Fibroblast of villous mesenchyme (primary cell): ENCODE measurements around the gene ADAM23. TPM values are rescaled to one million over a fixed set of nuclear protein-coding genes. Genes with fewer than 3 reads are reported as not detected.
A peak's percentile ranks its signal among the peaks of the same experiment; 100 is the strongest.

ENCODE experiments used
- DNase-seq: peaks from one replicate; pipeline ENCODE4 v3.0.0-alpha.2; 2010; ENCODE audit warnings: low read depth
- H3K4me3 ChIP-seq: 2 replicates; pipeline ENCODE4 v1.5.1; 2011; ENCODE audit warnings: low read depth, mild to moderate bottlenecking, low read length
- total RNA-seq: library from RNA; depleted of rRNA; stranded (reverse); fragments of >200 nt; gene quantifications from 2 replicates; pipeline ENCODE4 v1.2.3, GENCODE V29; 2012
- TF ChIP-seq, protein P1 (sequence below): IDR thresholded peaks from 2 replicates; pipeline ENCODE4 v1.5.1; 2012; ENCODE audit warnings: low read depth, mild to moderate bottlenecking, low read length; ENCODE audit not compliant: insufficient read depth

The ADAM23 gene
- total RNA-seq, 1 donor: 9.5 TPM

- no peak overlapping the region for H3K4me3 ChIP-seq
- DNase-seq: no peak
- TF ChIP-seq, protein P1, sequence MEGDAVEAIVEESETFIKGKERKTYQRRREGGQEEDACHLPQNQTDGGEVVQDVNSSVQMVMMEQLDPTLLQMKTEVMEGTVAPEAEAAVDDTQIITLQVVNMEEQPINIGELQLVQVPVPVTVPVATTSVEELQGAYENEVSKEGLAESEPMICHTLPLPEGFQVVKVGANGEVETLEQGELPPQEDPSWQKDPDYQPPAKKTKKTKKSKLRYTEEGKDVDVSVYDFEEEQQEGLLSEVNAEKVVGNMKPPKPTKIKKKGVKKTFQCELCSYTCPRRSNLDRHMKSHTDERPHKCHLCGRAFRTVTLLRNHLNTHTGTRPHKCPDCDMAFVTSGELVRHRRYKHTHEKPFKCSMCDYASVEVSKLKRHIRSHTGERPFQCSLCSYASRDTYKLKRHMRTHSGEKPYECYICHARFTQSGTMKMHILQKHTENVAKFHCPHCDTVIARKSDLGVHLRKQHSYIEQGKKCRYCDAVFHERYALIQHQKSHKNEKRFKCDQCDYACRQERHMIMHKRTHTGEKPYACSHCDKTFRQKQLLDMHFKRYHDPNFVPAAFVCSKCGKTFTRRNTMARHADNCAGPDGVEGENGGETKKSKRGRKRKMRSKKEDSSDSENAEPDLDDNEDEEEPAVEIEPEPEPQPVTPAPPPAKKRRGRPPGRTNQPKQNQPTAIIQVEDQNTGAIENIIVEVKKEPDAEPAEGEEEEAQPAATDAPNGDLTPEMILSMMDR: no peak
These were observed 879 bp upstream of the ADAM23 start for GRCh38 chr2:206442474-206442832.

DNA sequence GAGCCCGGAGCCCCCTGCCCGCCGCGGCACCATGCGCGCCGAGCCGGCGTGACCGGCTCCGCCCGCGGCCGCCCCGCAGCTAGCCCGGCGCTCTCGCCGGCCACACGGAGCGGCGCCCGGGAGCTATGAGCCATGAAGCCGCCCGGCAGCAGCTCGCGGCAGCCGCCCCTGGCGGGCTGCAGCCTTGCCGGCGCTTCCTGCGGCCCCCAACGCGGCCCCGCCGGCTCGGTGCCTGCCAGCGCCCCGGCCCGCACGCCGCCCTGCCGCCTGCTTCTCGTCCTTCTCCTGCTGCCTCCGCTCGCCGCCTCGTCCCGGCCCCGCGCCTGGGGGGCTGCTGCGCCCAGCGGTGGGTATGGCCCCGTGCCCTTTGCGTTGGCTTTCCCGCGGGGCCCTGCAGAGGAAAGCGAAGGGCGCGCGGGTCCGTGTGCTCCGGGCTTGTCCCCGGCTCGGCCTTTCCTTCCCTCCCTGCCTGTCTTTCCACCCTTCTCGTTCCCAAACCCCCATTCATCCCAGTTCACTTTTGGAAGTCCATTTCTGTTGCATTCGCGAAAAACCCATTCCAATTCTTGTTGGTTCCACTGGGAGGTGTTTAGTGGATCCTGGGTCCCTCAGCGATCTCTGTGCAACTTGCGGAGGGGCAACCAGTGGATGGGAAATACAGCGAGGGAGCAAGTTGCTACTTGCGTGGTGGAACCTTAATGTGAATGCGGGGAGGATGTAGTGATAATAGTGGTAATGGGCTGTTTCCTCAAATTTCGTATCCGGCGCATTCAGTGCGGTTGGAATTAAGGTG is 599 bp downstream of the ADAM23 start:
- DNase-seq: peak; percentile 8
- peak overlapping the region; percentile 56 for H3K4me3 ChIP-seq
- TF ChIP-seq, protein P1: no peak

- H3K4me3 ChIP-seq: no peak overlapping the region
- no peak for DNase-seq
- TF ChIP-seq, protein P1: no peak
These were observed 2.6 kb downstream of the ADAM23 start for GRCh38 chr2:206445948-206446347.

GRCh38 chr2:206452242-206452641 is 8.9 kb downstream of the ADAM23 start:
- no peak overlapping the region for H3K4me3 ChIP-seq
- TF ChIP-seq, protein P1: no peak
- DNase-seq: no peak

- H3K4me3 ChIP-seq: no peak overlapping the region
- no peak for DNase-seq
- TF ChIP-seq, protein P1: no peak
These were observed 9.4 kb downstream of the ADAM23 start for GRCh38 chr2:206452750-206453149.

GRCh38 chr2:206456078-206456754 is 12.9 kb downstream of the ADAM23 start:
- DNase-seq: no peak
- H3K4me3 ChIP-seq: no peak overlapping the region
- TF ChIP-seq, protein P1: no peak

- peak; percentile 6 for DNase-seq
- H3K4me3 ChIP-seq: no peak overlapping the region
- TF ChIP-seq, protein P1: no peak
These were observed 13.9 kb downstream of the ADAM23 start for GRCh38 chr2:206457188-206457634.
